Activated CD4-positive, alpha-beta memory T cell treated with anti-CD3 and anti-CD28 coated beads, Interleukin-2, amount 10 ng/mL, durations not matched to agents 7 days and 5 days (primary cell): ENCODE measurements around the gene PTH2. TPM values are rescaled to one million over a fixed set of nuclear protein-coding genes. Genes with fewer than 3 reads are reported as not detected.
"Not testable (repeated sequence)": the region's sequence is repeated elsewhere in the genome, so short reads cannot be mapped to it uniquely, and the experiment has no call there.

Source experiments
- CTCF ChIA-PET: fragments of 350-600 bp; sonication (Branson Sonifier 250); formaldehyde crosslinking; loops from one replicate; lab custom pipeline; 2021; ENCODE audit warnings: antibody characterized with exemption, inconsistent platforms; lab: Charles Lee
- POLR2A ChIA-PET: fragments of 350-600 bp; sonication (Branson Sonifier 250); formaldehyde crosslinking; loops from one replicate; lab custom pipeline; 2021; ENCODE audit warnings: antibody characterized with exemption; lab: Charles Lee
- DNase-seq: peaks from one replicate; pipeline ENCODE4 v3.0.0-alpha.2; 2020
- H3K27ac Mint-ChIP-seq: one replicate; pipeline ENCODE4 v1.8.0; 2021; ENCODE audit warnings: mild to moderate bottlenecking, mixed read lengths
- H3K27me3 Mint-ChIP-seq: one replicate; pipeline ENCODE4 v1.8.0; 2021; ENCODE audit warnings: mixed read lengths
- H3K36me3 Mint-ChIP-seq: one replicate; pipeline ENCODE4 v1.8.0; 2021; ENCODE audit warnings: low read depth, mixed read lengths
- H3K4me1 Mint-ChIP-seq: one replicate; pipeline ENCODE4 v1.8.0; 2021; ENCODE audit warnings: mixed read lengths
- H3K4me3 Mint-ChIP-seq: one replicate; pipeline ENCODE4 v1.8.0; 2021; ENCODE audit warnings: mild to moderate bottlenecking, mixed read lengths
- H3K9me3 Mint-ChIP-seq: one replicate; pipeline ENCODE4 v1.8.0; 2021; ENCODE audit warnings: mixed read lengths
- total RNA-seq, 2 experiments: library from RNA; stranded (reverse); gene quantifications; one replicate each; pipeline ENCODE4 v1.2.3, GENCODE V29; 2021

PTH2 gene
- total RNA-seq, 2 experiments from 2014 or later = not detected

- Mint-ChIP-seq H3K27ac (no peak overlapping the region), H3K4me1 (peaks cover 33% of the 10 kb centered on the region), H3K27me3 (peaks cover 10% of the 10 kb centered on the region), H3K9me3 (no peaks in the 10 kb centered on the region), H3K36me3 (no peaks in the 10 kb centered on the region), H3K4me3 (no peak overlapping the region)
- ChIA-PET POLR2A (interaction anchor here (0.7 to 2.5 kb wide), 5 partner anchors 19 to 98 kb away, joined by 3 to 11 read pairs (median 3); no protein-coding TSS in a partner anchor), CTCF (interaction anchor here (1.2 to 3.0 kb wide), 7 partner anchors 9 to 86 kb away, joined by 4 to 55 read pairs (median 14); no protein-coding TSS in a partner anchor)
- no peak for DNase-seq
Measured at GRCh38 chr19:49390131-49390928, 32.9 kb downstream of the PTH2 start.

GRCh38 chr19:49389406-49389805 is 33.8 kb downstream of the PTH2 start:
- Mint-ChIP-seq H3K4me1 (peaks cover 33% of the 10 kb centered on the region), H3K27ac (no peak overlapping the region), H3K9me3 (no peaks in the 10 kb centered on the region), H3K27me3 (peaks cover 10% of the 10 kb centered on the region), H3K4me3 (no peak overlapping the region), H3K36me3 (no peaks in the 10 kb centered on the region)
- CTCF ChIA-PET = no interaction called here
- POLR2A ChIA-PET = interaction anchor here (0.7 to 1.8 kb wide), 3 partner anchors 70 to 99 kb away, joined by 3 to 11 read pairs (median 3); no protein-coding TSS in a partner anchor
- DNase-seq = no peak

- ChIA-PET CTCF (interaction anchor here (0.6 to 1.4 kb wide), 2 partner anchors 54 to 192 kb away, joined by 3 to 4 read pairs; no protein-coding TSS in a partner anchor), POLR2A (interaction anchor here (1.2 to 1.4 kb wide), 2 partner anchors 13 to 64 kb away, joined by 4 read pairs; partner anchors contain the start of gene PIH1D1)
- peak within 1 kb of the TSS; percentile 62 for H3K4me3 Mint-ChIP-seq
- H3K9me3 Mint-ChIP-seq = peaks cover 3% of the 10 kb centered on the region
- H3K27me3 Mint-ChIP-seq = peaks cover 14% of the 10 kb centered on the region
- DNase-seq = peak; percentile 92
- H3K4me1 Mint-ChIP-seq = peaks cover 33% of the 10 kb centered on the region
- H3K27ac Mint-ChIP-seq = peak within 1 kb of the TSS; percentile 65
- no peaks in the 10 kb centered on the region for H3K36me3 Mint-ChIP-seq
Measured at GRCh38 chr19:49387936-49388372, 35.3 kb downstream of the PTH2 start, which contains the start of gene KASH5. TSS of gene KASH5 (plus strand) at chr19:49388249. CDS start at chr19:49390884, 2,635 bp downstream.

GRCh38 chr19:49383599-49383998 is 39.6 kb downstream of the PTH2 start:
- Mint-ChIP-seq H3K4me1 (peaks cover 10% of the 10 kb centered on the region), H3K27ac (no peak overlapping the region), H3K4me3 (no peak overlapping the region), H3K27me3 (peaks cover 10% of the 10 kb centered on the region), H3K36me3 (no peaks in the 10 kb centered on the region), H3K9me3 (peaks cover 10% of the 10 kb centered on the region)
- ChIA-PET CTCF (no interaction called here), POLR2A (no interaction called here)
- no peak for DNase-seq

- Mint-ChIP-seq H3K36me3 (no peaks in the 10 kb centered on the region), H3K27me3 (peaks cover 12% of the 10 kb centered on the region), H3K4me1 (peaks cover 3% of the 10 kb centered on the region), H3K27ac (no peak overlapping the region), H3K4me3 (no peak overlapping the region), H3K9me3 (peaks cover 10% of the 10 kb centered on the region)
- DNase-seq = no peak
- CTCF ChIA-PET = interaction anchor here (0.6 kb wide), 1 partner anchor 55 kb away, joined by 3 read pairs; no protein-coding TSS in a partner anchor
- POLR2A ChIA-PET = no interaction called here
Measured at GRCh38 chr19:49382639-49383038, 40.6 kb downstream of the PTH2 start.

- Mint-ChIP-seq H3K9me3 (peaks cover 10% of the 10 kb centered on the region), H3K4me3 (no peak overlapping the region), H3K36me3 (no peaks in the 10 kb centered on the region), H3K27ac (no peak overlapping the region), H3K27me3 (peaks cover 10% of the 10 kb centered on the region), H3K4me1 (no peaks in the 10 kb centered on the region)
- ChIA-PET POLR2A (no interaction called here), CTCF (interaction anchor here (1.1 to 1.5 kb wide), 3 partner anchors 11 to 283 kb away, joined by 3 to 4 read pairs (median 4); no protein-coding TSS in a partner anchor)
- no peak for DNase-seq
Measured at GRCh38 chr19:49380391-49380790, 42.9 kb downstream of the PTH2 start.

GRCh38 chr19:49378512-49378911 is 44.7 kb downstream of the PTH2 start:
- H3K27ac Mint-ChIP-seq = no peak overlapping the region
- no peak overlapping the region for H3K4me3 Mint-ChIP-seq
- CTCF ChIA-PET = interaction anchor here (1.0 to 1.9 kb wide), 2 partner anchors 13 to 23 kb away, joined by 3 to 6 read pairs; no protein-coding TSS in a partner anchor
- POLR2A ChIA-PET = no interaction called here
- peaks cover 7% of the 10 kb centered on the region for H3K9me3 Mint-ChIP-seq
- H3K4me1 Mint-ChIP-seq = no peaks in the 10 kb centered on the region
- DNase-seq = no peak
- H3K36me3 Mint-ChIP-seq = no peaks in the 10 kb centered on the region
- H3K27me3 Mint-ChIP-seq = peaks cover 6% of the 10 kb centered on the region

GRCh38 chr19:49374665-49375434 is 48.4 kb downstream of the PTH2 start:
- CTCF ChIA-PET = no interaction called here
- Mint-ChIP-seq H3K4me1 (no peaks in the 10 kb centered on the region), H3K4me3 (no peak overlapping the region), H3K27ac (no peak overlapping the region), H3K9me3 (peaks cover 5% of the 10 kb centered on the region), H3K36me3 (no peaks in the 10 kb centered on the region), H3K27me3 (peaks cover 6% of the 10 kb centered on the region)
- DNase-seq = no peak
- POLR2A ChIA-PET = interaction anchor here (0.7 to 0.9 kb wide), 2 partner anchors 13 to 61 kb away, joined by 3 to 4 read pairs; partner anchors contain the start of gene KASH5

GRCh38 chr19:49373174-49373573 is 50.1 kb downstream of the PTH2 start:
- POLR2A ChIA-PET = interaction anchor here (0.9 kb wide), 1 partner anchor 165 kb away, joined by 4 read pairs; no protein-coding TSS in a partner anchor
- CTCF ChIA-PET, DNase-seq, H3K36me3 Mint-ChIP-seq, H3K27ac Mint-ChIP-seq, H3K4me3 Mint-ChIP-seq, H3K4me1 Mint-ChIP-seq, H3K27me3 Mint-ChIP-seq: not testable (repeated sequence)
- H3K9me3 Mint-ChIP-seq = peaks cover 13% of the 10 kb centered on the region

Other genes with a start within 250 kb of the PTH2 start
- 1 to 10 TPM; 3.0 to 3.5 TPM for gene SLC6A16, start 98.2 kb downstream of the PTH2 start, total RNA-seq
- 100 to 1,000 TPM; 278 to 299 TPM for gene CD37, start 88.0 kb downstream of the PTH2 start, total RNA-seq
- gene TEAD2, start 61.0 kb downstream of the PTH2 start, total RNA-seq = not detected
- not detected for gene DKKL1, start 59.6 kb downstream of the PTH2 start, total RNA-seq
- gene KASH5, start 35.2 kb downstream of the PTH2 start, total RNA-seq = under 1 TPM; 0.73 to 0.81 TPM
- not detected for gene GFY, start 1.9 kb upstream of the PTH2 start, total RNA-seq
- gene SLC17A7, start 18.1 kb upstream of the PTH2 start, total RNA-seq = under 1 TPM; 0.30 to 0.43 TPM
- gene PIH1D1, start 28.4 kb upstream of the PTH2 start, total RNA-seq = 100 to 1,000 TPM; 168 to 170 TPM
- 10 to 100 TPM; 34.1 to 36.6 TPM for gene ALDH16A1, start 29.8 kb upstream of the PTH2 start, total RNA-seq
- gene FLT3LG, start 50.8 kb upstream of the PTH2 start, total RNA-seq = 100 to 1,000 TPM; 187 to 197 TPM
- gene RPL13A, start 64.2 kb upstream of the PTH2 start, total RNA-seq = 1,000 to 10,000 TPM; 2,417 to 2,463 TPM
- gene RPS11, start 73.0 kb upstream of the PTH2 start, total RNA-seq = 1,000 to 10,000 TPM; 2,194 to 2,385 TPM
- gene FCGRT, start 89.2 kb upstream of the PTH2 start, total RNA-seq = 10 to 100 TPM; 10.2 to 11.1 TPM
- 1 to 10 TPM; 1.8 to 2.0 TPM for gene RCN3, start 104.6 kb upstream of the PTH2 start, total RNA-seq
- gene NOSIP, start 157.1 kb upstream of the PTH2 start, total RNA-seq = 100 to 1,000 TPM; 162 to 163 TPM
- gene PRRG2, start 157.9 kb upstream of the PTH2 start, total RNA-seq = 1 to 10 TPM; 1.0 to 1.1 TPM
- gene PRR12, start 167.7 kb upstream of the PTH2 start, total RNA-seq = 10 to 100 TPM; 33.0 to 36.2 TPM
- 10 to 100 TPM; 17.8 to 18.1 TPM for gene RRAS, start 216.7 kb upstream of the PTH2 start, total RNA-seq
- 10 to 100 TPM; 65.3 to 66.4 TPM for gene SCAF1, start 218.8 kb upstream of the PTH2 start, total RNA-seq
- 100 to 1,000 TPM; 163 to 174 TPM for gene IRF3, start 242.4 kb upstream of the PTH2 start, total RNA-seq
- gene BCL2L12, start 242.5 kb upstream of the PTH2 start, total RNA-seq = 10 to 100 TPM; 71.2 to 74.3 TPM